Measurements from ENCODE around the gene ADM2.

DNA sequence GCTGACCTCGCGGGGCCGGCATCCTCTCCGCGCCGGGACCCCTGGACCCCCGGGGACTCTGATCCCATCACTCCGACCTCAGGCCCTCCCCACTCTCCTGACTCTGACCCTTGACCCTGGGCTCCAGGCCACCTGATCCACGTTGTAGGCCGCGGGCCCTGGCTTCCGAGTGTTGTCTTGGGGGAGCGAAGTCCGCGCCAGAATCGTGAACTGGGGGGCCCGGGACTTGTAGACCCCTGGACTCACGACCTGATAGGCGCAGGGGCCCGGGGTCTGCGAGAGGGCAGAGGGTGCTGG, 49.2 kb downstream of the ADM2 start:
- TF ChIP-seq POLR2A (IDR thresholded peaks at IDR 0.05) = no peak
- TF ChIP-seq, protein P1, sequence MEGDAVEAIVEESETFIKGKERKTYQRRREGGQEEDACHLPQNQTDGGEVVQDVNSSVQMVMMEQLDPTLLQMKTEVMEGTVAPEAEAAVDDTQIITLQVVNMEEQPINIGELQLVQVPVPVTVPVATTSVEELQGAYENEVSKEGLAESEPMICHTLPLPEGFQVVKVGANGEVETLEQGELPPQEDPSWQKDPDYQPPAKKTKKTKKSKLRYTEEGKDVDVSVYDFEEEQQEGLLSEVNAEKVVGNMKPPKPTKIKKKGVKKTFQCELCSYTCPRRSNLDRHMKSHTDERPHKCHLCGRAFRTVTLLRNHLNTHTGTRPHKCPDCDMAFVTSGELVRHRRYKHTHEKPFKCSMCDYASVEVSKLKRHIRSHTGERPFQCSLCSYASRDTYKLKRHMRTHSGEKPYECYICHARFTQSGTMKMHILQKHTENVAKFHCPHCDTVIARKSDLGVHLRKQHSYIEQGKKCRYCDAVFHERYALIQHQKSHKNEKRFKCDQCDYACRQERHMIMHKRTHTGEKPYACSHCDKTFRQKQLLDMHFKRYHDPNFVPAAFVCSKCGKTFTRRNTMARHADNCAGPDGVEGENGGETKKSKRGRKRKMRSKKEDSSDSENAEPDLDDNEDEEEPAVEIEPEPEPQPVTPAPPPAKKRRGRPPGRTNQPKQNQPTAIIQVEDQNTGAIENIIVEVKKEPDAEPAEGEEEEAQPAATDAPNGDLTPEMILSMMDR (IDR thresholded peaks at IDR 0.05) = no peak
- no peak for TF ChIP-seq EP300 (IDR thresholded peaks at IDR 0.05)

Data from upper lobe of left lung (tissue), 4 donors.